Stimulated activated CD4-positive, alpha-beta T cell treated with anti-CD3 and anti-CD28 coated beads, Interleukin-4, amount 100 ng/mL, for 48 hours (primary cell): ENCODE results near the gene GLRX2.
A peak's percentile ranks its signal among the peaks of the same experiment; 100 is the strongest.
"Not testable (repeated sequence)": the region's sequence is repeated elsewhere in the genome, so short reads cannot be mapped to it uniquely, and the experiment has no call there.

Experiments
- DNase-seq, 2 donors: peaks; one replicate each; pipeline ENCODE4 v3.0.0-alpha.2; 2020; ENCODE audit warnings: low read depth in 2 of 2

GLRX2 gene

GRCh38 chr1:193062698-193063463, 42.3 kb downstream of the GLRX2 start:
- DNase-seq = no peak

- DNase-seq = no peak
Measured at GRCh38 chr1:193060938-193061337, 44.3 kb downstream of the GLRX2 start.

GRCh38 chr1:193060406-193060805, 44.8 kb downstream of the GLRX2 start:
- DNase-seq = no peak

GRCh38 chr1:193060115-193060403, 45.2 kb downstream of the GLRX2 start:
- no peak for DNase-seq

- DNase-seq = peak; percentile 84 to 93
Measured at GRCh38 chr1:193059282-193060114, 45.7 kb downstream of the GLRX2 start, which contains the start of the genes RO60 and UCHL5. TSS of gene RO60 (plus strand) at chr1:193059612. CDS start at chr1:193069055, 9,443 bp downstream. TSS of gene UCHL5 (minus strand) at chr1:193059360. CDS start at chr1:193059260, 100 bp downstream.

GRCh38 chr1:193058529-193059281, 46.5 kb downstream of the GLRX2 start:
- DNase-seq = peak; percentile 43 to 57

- no peak for DNase-seq
Measured at GRCh38 chr1:193054169-193054675, 51.0 kb downstream of the GLRX2 start.

GRCh38 chr1:193048913-193049312, 56.3 kb downstream of the GLRX2 start:
- not testable (repeated sequence) for DNase-seq
